Renal cortical epithelial cell (primary cell): Measurements from ENCODE around the gene RGL1. TPM values are rescaled to one million over a fixed set of nuclear protein-coding genes. Genes with fewer than 3 reads are reported as not detected.
A peak's percentile ranks its signal among the peaks of the same experiment; 100 is the strongest.
"Not testable (repeated sequence)": the region's sequence is repeated elsewhere in the genome, so short reads cannot be mapped to it uniquely, and the experiment has no call there.

ENCODE experiments used
- DNase-seq: peaks from one replicate; pipeline ENCODE4 v3.0.0-alpha.2; 2011; ENCODE audit warnings: low read depth
- total RNA-seq: library from RNA; depleted of rRNA; stranded (reverse); fragments of >200 nt; gene quantifications from 2 replicates; pipeline ENCODE4 v1.2.3, GENCODE V29; 2014

The RGL1 gene
- 3.1 and 5.9 TPM in 2 replicates for total RNA-seq

DNA sequence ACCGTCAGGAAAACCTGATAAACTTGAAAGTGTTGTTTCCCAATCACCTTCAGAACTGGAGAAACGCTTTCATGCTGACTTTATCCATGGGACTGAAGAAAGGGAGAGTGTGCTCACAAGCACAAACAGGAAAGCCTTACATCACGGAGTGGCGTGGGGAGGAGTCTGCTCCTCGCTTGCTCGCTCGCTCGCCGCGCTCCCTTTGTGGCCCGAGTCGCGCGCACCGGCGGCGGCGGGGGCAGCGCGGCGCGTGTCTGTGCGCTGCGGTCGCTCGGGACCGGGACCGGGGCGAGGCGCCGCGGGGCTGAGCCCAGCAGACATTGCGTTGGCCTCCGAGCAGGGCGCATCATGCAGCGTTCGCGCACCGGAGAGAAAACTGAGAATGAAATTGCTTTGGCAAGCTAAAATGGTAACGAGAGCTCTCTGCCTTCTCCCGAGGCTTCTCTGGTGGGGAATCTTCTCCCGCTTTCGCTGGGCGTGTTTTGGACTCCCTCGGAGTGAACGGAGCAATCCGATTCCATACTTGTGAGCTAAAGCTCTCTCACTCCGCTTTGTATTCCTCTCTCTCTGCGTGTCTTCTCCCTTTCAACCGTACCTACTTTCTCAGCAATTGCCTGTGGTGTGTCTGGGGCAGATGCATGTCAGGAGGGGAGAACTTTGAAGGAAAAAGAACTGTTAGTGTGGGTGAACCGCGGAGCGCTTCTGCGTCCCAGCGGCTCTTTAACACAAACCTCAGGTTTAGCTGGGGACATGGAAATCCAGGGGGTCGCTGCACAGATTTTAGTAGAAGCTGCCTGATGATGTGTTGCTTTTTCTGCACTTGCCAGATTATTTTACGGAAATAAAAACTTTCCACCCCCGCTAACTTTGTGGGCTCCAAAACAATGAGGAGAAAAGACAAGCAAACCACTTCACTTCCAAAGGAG, at the start of gene RGL1:
TSS of gene RGL1 (plus strand) at position 205 of the 926 bp plus-strand sequence. CDS start at position 383, 178 bp downstream.
- DNase-seq: peak; percentile 72

DNA sequence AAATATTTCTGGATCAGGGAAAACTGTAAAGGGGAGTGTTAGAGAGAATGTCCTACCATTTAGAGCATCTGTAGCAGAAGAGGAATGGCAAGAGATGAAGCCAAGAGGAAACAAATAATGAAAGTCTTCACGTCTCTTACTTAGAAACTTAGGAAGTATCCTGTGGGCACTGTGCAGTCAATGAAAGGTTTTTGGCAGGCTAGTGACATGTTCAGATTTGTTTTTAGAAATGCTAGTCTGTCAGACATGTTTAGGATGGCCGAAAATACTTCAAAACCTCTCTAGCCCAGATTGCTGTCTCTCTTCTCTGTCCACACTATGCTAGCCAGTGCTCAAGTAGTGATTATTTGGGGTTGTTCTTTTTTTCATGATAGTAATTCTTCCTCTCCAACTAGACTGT, 48.6 kb upstream of the RGL1 start:
- no peak for DNase-seq

DNA sequence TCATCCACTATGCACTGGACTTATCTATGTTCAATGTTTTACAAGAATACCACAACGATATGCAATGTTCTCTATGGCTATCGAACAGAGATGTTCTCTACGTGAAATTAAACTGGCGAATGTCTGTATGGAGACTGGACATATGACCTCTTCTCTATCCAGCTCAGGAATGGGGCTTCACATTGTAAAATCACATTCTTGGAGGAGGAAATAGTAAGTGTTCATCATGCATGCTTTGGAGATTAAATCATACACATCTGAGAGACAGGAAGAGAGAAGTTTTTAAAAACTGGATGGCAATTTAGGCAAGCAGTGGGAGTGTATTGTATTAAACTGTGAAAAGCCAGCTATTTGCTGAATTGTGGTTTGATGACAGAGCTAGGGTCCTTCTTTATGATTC, 47.9 kb upstream of the RGL1 start:
- DNase-seq: peak; percentile 53

DNA sequence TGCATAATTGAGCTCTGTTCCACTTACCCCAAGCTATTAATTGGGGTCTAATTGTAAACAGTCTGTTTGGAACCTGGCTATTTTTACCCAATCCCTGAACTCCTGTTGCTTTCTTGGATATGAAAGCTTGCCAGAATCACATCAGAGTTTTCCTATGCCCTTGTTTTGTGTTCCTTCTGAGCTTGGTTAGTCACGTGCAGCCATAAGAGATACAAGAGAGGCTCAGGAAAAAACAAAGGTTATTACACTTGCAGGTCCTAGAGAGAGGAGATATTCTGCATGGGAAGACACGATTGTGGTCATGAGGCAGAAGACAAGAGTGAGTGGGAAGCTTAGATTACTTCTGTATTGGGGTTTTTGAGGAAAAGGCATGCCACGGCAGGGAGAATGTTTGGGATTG, 46.0 kb upstream of the RGL1 start:
- DNase-seq: no peak

DNA sequence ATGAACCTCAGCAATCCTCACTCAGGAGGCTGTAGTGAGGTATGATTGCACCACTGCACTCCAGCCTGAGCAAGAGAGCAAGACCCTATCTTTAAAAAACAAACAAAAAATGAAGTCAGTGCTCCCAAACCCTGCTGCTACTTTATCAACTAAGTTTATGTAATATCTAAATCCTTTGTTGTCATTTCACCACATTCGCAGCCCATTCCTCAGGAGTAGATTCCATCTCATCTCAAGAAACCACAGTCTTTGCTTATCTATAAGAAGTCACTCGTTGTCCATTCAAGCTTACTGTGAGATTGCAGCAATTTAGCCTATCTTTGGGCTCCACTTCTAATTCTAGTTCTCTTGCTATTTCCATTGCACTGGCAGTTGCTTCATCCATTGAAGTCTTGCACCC, 44.3 kb upstream of the RGL1 start:
- DNase-seq: no peak

DNA sequence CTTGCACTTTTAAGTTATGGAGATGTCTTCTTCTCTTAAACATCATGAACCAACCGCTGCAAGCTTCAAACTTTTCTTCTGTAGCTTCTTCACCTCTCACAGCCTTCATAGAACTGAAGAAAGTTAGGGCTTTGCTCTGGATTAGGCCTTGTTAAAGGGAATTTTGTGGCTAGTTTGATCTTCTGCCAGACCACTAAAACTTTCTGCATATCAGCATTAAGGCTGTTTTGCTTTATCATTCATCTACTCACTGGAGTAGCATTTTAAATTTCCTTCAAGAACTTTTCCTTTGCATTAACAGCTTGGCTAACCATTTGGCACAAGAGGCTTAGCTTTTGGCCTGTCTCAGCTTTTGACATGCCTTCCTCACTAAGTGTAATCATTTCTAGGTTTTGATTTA, 43.0 kb upstream of the RGL1 start:
- no peak for DNase-seq

DNA sequence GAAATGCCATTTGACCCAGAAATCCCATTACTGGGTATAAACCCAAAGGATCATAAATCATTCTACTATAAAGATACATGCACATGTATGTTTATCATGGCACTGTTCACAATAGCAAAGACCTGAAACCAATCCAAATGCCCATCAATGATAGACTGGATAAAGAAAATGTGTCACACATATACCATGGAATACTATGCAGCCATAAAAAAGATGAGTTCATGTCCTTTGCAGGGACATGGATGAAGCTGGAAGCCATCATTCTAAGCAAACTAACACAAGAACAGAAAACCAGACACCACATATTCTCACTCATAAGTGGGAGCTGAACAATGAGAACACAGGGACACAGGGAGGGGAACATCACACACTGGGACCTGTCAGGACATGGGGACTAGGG, 42.1 kb upstream of the RGL1 start:
- not testable (repeated sequence) for DNase-seq

DNA sequence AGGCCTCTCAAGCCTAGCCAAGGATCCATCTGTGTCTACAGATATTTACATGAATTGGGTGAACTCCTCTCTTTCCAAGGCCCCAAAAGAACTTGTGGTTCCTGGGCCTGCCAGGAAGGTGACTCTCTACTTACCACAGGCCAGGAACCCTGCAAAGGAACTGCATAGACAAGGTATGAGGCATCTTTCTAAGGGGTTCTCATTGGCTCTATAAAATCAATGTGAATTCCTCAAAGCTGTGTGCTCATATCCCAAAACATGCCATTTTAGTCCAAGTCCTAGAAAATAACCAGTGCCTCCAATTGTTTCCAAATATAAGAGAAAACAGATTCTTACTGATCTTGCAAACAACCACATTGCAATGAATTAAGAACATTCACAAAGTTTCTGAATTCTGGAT, 39.9 kb upstream of the RGL1 start:
- no peak for DNase-seq

DNA sequence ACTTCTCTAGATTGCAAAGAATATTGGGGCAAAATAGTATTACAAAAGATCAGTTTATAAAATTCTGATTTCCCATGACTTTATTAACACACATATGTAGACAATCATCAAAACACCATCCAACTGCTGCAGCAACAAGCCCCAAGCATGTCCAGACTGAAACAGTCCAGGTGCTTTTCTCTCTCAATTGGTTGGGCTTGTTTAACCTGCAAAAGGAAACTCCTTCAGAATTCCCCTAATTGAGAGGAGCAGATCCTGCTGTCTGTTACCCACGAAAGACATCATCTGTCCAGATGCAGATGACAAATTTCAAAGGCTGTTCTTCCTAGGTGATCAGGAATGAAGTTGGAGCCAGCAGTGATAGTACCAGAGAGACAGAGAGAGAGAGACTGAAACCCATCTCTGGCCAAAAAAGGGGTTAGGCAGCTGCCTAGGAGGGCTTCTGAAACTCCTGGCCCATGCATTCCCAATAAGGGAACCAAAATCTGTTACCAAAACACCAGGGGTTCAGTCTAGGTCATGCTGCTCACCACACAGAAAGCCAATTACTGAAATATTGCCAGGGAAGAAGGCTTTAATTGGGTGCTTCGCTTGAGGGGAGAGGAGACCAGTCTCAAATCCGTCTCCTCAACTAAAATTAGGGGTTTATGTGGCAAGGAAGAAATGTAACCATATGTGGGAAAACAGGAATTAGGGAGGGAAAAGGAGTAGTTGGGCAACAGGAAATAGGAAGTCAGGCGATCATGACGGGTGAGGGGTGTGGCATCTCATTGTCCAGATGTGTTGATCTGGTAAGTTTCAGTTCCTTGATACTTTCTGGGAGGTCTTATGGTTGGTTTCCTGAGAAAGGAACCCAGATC, 34.7 kb upstream of the RGL1 start:
- DNase-seq: no peak

DNA sequence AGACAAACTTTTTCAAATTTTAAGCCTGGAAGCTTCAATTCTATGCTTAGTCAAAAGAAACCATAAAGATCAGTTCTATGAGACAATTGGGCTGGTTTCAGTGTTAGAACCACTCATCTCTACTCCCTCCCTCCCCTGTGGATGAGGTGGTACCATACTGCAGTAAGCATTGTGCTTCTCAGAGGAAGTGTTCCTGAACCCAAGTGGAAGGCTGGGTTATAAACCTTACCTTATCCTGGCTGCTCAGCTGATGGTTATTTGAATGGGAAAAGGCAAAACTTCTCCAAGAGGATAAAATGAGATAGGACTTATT, 34.1 kb upstream of the RGL1 start:
- DNase-seq: no peak

DNA sequence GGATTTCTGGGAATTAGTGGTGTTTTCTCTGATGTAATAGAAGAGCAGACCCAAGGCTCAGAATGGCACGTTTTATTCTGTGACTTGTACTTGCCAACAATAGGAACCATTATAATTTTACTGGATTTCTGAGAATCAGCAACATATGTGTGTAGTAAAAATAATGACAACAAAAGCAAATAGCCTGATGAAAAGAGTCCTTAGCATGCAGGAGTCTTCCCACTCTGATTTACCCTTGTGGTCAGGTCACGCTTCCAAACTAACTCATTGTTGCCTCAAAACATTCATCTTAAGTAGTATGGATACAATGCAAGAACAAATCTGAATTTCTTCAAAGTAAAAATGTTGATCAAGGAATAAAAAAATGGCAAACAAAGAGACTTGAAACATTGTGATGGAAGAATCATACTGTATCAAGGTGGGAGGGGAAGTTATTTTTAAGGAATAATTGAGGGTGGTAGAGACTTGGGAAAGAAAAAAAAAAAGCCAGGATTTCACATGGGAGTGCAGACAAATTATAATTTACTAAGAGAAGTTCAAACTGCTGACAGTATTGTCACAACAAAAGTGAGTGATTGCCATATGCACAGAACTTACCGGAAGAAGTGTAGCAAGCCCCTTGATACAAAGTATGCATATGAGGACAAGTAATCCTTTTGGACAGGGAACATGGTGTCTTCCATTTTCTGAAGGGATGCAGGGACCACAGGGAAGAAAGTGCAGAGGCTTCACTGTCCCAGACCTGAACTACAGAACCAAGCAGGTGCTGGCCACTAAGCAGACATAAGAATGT, 31.2 kb upstream of the RGL1 start:
- DNase-seq: no peak

DNA sequence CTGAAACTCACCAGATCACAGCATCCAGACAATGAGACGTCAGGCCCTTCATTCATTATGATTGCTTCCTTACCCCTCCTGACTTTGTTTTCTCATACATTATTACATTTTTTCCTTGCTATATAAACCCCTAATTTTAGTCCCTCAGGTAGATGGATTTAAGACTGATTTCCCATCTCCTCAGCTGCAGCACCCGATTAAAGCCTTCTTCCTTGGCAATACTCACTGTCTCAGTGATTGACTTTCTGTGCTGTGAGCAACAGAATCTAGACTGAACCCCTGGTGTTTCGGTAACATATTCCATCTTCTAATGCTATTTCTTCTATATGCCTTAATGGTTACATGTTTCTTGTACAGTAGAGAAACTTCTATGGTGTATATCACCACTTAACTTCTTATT, 30.0 kb upstream of the RGL1 start:
- no peak for DNase-seq

DNA sequence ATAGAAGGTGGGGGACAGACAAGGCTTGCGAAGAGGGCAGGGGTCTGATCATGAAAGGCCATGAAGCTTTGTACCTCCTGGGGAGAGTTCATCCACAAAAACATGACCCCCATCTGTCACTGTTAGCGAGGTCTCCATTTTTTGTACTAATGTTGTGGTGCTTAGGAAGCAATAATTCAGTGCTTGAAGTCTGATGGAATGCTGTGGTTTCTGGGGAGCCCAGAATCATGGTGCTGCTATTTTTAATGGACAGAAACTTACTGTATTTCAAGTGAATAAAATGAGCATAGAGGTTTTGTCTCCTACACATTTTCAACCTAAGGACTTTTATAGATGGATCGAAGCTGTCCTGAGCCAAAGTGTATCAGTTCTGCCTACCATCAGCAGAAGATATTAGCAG, 28.2 kb upstream of the RGL1 start:
- DNase-seq: no peak

DNA sequence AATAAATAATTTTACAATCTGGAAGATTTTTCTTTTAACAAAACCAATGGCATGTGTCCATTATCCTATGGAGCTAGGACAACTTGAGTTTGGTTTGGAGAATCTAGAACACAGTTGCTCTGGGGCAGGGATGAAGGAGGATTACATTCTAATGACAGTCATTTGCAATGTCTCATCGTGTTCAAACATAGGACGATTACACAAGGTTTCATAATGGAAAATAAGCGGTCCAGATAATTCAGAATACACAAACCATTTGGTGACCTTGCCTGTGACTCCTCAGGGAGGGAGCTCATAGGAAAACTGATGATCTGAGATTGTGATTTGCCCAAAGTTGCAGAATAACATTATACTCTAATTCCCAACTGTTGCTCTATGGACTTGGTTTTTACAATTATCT, 27.6 kb upstream of the RGL1 start:
- no peak for DNase-seq

DNA sequence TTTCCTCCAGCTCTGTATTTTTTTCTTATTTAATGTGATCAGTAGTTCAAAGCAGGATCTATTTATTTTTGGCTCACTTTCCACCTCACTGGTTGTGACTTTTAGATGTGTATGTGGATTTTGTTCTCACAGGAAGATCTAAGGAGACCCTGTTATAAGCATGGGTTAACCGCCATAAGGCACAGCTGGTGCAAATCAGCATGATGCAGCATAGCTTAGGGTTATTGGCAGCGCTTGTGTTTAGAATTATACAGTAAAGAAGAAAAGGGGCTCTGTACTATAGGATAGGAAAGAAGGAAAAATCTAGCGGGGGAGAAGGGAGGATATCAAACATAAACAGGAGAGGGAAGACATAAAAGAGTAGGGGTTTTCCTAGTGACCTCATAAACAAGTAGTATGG, 26.9 kb upstream of the RGL1 start:
- DNase-seq: no peak

DNA sequence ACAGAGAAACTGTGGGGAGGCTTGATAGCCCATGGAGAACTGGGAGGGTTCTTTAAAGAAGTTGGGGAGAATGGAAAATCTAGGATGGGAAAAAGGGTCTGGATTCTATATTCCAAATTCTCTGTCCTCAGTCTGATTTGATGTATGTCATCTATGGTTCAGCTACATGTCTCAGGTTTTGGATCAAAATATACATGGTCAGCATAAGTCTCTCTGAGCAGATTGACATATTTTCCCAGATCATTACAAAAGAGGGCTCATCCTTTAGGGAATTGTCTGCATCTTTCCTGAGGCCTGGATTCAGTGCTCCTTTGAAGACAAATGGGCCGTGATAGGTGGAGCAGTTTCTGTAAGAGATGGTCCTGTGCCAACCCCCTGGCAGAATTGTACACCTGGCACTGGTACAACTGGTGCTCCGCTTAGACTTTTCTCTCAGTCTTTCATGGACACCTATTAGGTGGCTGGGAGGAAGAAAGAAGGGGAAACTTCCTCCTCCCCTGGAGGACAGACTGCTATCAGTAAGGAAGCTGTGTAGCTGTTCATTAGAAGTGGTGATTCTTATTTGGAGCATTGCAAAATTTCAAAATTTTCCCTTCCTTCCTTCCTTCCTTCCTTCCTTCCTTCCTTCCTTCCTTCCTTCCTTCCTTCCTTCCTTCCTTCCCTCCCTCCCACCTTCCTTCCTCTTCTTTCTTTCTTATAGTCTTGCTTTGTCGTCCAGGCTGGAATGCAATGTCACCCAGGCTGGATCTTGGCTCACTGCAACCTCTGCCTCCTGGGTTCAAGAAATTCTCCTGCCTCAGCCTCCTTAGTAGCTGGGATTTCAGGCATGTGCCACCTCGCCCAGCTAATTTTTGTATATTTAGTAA, 26.1 kb upstream of the RGL1 start:
- DNase-seq: no peak

DNA sequence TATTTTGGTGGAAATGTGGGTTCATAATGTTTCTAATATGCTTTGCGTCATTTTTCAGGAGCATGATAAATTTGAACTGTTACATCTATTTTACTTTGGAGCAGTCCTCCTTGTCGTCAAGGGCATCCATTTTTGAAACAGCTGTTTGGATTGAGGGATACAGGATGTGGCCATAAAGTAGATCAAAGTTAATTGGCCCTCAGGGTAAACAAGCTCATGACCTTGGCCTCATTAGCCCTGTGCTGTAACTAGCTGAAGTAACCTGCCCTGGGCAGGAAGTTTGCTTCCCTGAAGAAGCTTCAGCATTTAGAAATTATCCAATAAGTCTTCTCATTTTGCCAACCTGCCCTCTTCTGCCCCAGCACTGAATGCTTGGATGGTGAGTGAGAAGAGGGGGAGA, 24.8 kb upstream of the RGL1 start:
- no peak for DNase-seq

DNA sequence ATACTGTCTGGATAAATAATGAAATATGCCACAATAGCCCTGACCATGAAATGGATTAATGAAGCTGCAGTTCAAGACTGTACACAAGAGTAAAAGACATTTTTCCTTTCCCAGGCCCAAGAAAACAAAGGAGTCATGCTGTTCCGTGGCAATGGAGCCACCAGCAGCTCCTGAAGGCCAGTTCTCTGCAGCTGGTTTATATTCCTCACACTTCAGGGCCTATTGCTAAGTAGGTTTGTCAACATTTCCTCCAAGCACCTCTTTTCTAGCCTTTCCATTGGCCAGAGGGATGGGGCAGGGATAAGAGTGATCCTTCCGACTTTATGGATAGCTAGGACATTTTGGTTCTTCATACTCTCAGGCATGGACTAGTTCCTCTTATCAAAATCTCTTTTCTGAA, 24.2 kb upstream of the RGL1 start:
- no peak for DNase-seq

DNA sequence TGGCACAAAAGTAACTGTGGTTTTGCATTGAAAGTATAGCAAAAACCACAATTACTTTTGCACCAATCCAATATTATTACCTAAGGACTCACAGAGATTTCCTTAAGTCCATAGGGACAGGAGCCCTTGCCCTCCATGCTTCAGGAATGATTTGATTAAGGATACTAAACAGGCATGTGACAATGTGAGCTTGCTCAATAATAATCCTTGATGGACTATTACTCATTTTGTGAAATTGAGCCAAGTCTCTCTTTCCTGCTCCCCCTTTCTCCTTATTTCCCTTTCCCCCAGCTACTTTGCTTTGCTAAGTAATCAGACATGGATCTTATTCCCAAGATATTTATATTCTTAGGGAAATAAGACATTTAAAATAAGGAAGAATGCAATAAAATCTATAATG, 21.6 kb upstream of the RGL1 start:
- peak; percentile 65 for DNase-seq

DNA sequence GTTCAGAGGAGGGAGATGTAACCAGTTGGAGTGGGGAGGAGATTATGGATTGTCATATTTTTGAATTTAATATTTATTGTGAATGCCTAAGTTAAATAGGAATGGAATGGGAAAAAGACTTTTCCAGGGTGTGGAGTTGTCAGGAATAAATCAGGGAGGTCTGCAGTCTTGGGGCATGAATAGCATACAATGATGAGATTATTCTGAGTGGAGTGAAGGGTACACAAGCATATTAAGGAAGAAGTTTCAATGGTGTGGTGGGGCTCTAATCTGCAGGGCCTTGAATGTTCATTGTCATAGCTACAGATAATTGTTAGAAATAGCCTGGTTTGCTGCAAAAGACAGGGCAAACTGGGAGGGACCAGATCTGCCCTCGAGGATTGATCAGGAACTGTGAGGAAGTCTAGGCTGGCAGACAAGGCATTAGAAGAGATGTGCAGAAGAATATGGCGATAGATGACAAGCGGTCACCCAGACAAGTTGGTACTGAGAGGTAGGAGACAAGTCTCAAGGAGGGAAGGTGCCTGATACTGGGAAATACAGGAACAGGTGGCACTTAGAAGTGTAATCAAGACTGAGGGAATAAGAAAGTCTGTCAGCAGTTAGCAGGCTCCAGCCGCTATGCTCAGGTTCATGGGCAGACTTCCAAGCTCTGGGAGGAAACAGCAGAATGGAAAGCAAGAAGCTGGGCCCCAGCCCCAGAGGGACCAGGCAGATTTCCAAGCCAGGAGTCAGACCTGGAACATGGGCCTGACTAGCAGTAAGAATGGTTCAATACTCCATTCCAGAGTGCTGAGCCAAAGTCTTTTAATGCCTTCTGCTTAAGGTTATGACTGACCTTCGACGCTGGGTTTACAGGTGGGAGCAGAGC, 20.9 kb upstream of the RGL1 start:
- peak; percentile 72 for DNase-seq
